HepG2 (cell line): Measurements from ENCODE around the gene KCNJ4. TPM values are rescaled to one million over a fixed set of nuclear protein-coding genes. Genes with fewer than 3 reads are reported as not detected.
"Not testable (repeated sequence)": the region's sequence is repeated elsewhere in the genome, so short reads cannot be mapped to it uniquely, and the experiment has no call there.

Source experiments
- ATAC-seq: fragments of 200-7000 bp; cut with Tn5 transposase; 3 replicates; pipeline ENCODE4 v1.9.1; 2020; ENCODE audit warnings: mild to moderate bottlenecking, moderate library complexity
- BruUV-seq: library from RNA; stranded (reverse); fragments of 400-500 nt; replicated peaks from 2 replicates; lab custom pipeline; 2021; lab: Mats Ljungman, UMichigan
- CTCF ChIA-PET: fragments of 300-600 bp; formaldehyde crosslinking; extraction: SDS; loops from one replicate; lab custom pipeline; 2021; ENCODE audit warnings: low total read pairs, inconsistent platforms, low intra/inter-chr PET ratio; lab: Yijun Ruan, JAX
- POLR2A ChIA-PET: fragments of 350-600 bp; sonication (Branson Sonifier 250); formaldehyde crosslinking; loops from one replicate; lab custom pipeline; 2020; ENCODE audit warnings: antibody characterized with exemption, inconsistent platforms; lab: Yijun Ruan, JAX
- DNase-seq: peaks from one replicate; pipeline ENCODE4 v3.0.0-alpha.2; 2015; ENCODE audit warnings: low spot score
- FAIRE-seq: peaks from 3 replicates; lab custom pipeline; 2011; peaks lifted over from hg19 to GRCh38; lab: Jason Lieb, UNC
- H2AFZ ChIP-seq: one replicate; pipeline ENCODE4 v1.6.1; 2011; ENCODE audit warnings: low read length, inconsistent platforms
- H3K27ac ChIP-seq: fragments of 300-600 bp; 3 replicates; pipeline ENCODE4 v1.8.0; 2011; ENCODE audit warnings: mixed run types, mild to moderate bottlenecking, mixed read lengths, low read length, inconsistent platforms; ENCODE audit not compliant: insufficient read depth; ENCODE audit errors: extremely low read length
- H3K27me3 ChIP-seq, 2 experiments: fragments of 200-600 bp in 1 of 2; 2 replicates in 1 of 2; 3 replicates in 1 of 2; pipeline versions ENCODE4 v1.6.0 to v1.8.0; 2011; ENCODE audit warnings: low read length in 2 of 2, mild to moderate bottlenecking in 2 of 2, moderate library complexity in 2 of 2, inconsistent platforms in 1 of 2; ENCODE audit not compliant: insufficient read depth in 2 of 2, control insufficient read depth in 1 of 2
- H3K36me3 ChIP-seq, 2 experiments: fragments of 200-600 bp in 1 of 2; replicated peaks in 1 of 2; 2 replicates in 1 of 2; 3 replicates in 1 of 2; pipeline versions ENCODE4 v1.5.1 to v1.8.0; 2011; ENCODE audit warnings: low read length in 2 of 2, inconsistent platforms in 1 of 2; ENCODE audit not compliant: insufficient read depth in 2 of 2, control insufficient read depth in 1 of 2
- H3K4me1 ChIP-seq: 2 replicates; pipeline ENCODE4 v1.5.1; 2012; ENCODE audit warnings: low read length, inconsistent platforms; ENCODE audit not compliant: insufficient read depth
- H3K4me2 ChIP-seq: 2 replicates; pipeline ENCODE4 v1.6.0; 2011; ENCODE audit warnings: low read depth, low read length, inconsistent platforms
- H3K4me3 ChIP-seq, 3 experiments: fragments of 200-600 bp in 1 of 3; sonication (generic), shearing (Covaris generic) in 1 of 3; replicated peaks in 1 of 3; 2 replicates each; pipeline ENCODE4 v1.5.1; 2011 to 2016; ENCODE audit warnings: low read length in 3 of 3, inconsistent platforms in 2 of 3, low read depth in 2 of 3, mild to moderate bottlenecking in 2 of 3, control low read depth in 1 of 3, mixed read lengths in 1 of 3; ENCODE audit not compliant: insufficient read depth in 1 of 3
- H3K79me2 ChIP-seq: one replicate; pipeline ENCODE4 v1.6.1; 2011; ENCODE audit warnings: low read length, inconsistent platforms; ENCODE audit not compliant: insufficient read depth
- H3K9ac ChIP-seq: 2 replicates; pipeline ENCODE4 v1.6.0; 2011; ENCODE audit warnings: mild to moderate bottlenecking, low read depth, low read length, inconsistent platforms; ENCODE audit not compliant: insufficient read depth
- H3K9me3 ChIP-seq: 2 replicates; pipeline ENCODE4 v1.5.1; 2012; ENCODE audit warnings: mild to moderate bottlenecking, low read length
- H4K20me1 ChIP-seq: 2 replicates; pipeline ENCODE4 v1.6.0; 2011; ENCODE audit warnings: inconsistent platforms, mild to moderate bottlenecking, low read length, moderate library complexity; ENCODE audit not compliant: insufficient read depth
- WGBS: methylation state at CpG from one replicate; pipeline ENCODE4 v1.1.6; 2017; ENCODE audit warnings: low lambda C conversion rate; 5-methylcytosine and 5-hydroxymethylcytosine counted together
- in situ Hi-C: cut with HindIII; loops from 2 replicates; pipeline ENCODE4 v1.10.0; 2017; ENCODE audit warnings: low pct_unique_long_range_greater_than_20kb; ENCODE audit not compliant: extremely low pct_ligation_motif_present
- intact Hi-C: fragments of 100-400 bp; cut with micrococcal nuclease; formaldehyde crosslinking; loops from one replicate; pipeline ENCODE4 v1.10.0; 2022; ENCODE audit not compliant: unreplicated experiment
- polyA plus RNA-seq, 8 experiments: library from polyadenylated mRNA; depleted of rRNA in 3 of 8; stranded (reverse) in 7 of 8; unstranded in 1 of 8; fragments of >200 nt; fragmentation: Illumina TruSeq in 4 of 8; extraction: Trizol in 4 of 8; gene quantifications; 2 replicates each; pipeline versions ENCODE4 v1.2.1 to v1.2.3, GENCODE V29; 2011 to 2016; ENCODE audit warnings: low read depth in 4 of 8, missing spikeins in 1 of 8, mixed read lengths in 1 of 8; ENCODE audit not compliant: insufficient read depth in 1 of 8
- total RNA-seq, 5 experiments: library from RNA; depleted of rRNA; stranded (reverse); fragments of >200 nt; fragmentation: Illumina TruSeq; extraction: Trizol; gene quantifications; 2 replicates each; pipeline ENCODE4 v1.2.3, GENCODE V29; 2016; ENCODE audit warnings: low read depth in 1 of 5

The KCNJ4 gene
- total and polyA plus RNA-seq, 2 of the 13 experiments (the other 11 are each of a cell fraction or from before 2014, with no cell fraction given), result not detected

DNA sequence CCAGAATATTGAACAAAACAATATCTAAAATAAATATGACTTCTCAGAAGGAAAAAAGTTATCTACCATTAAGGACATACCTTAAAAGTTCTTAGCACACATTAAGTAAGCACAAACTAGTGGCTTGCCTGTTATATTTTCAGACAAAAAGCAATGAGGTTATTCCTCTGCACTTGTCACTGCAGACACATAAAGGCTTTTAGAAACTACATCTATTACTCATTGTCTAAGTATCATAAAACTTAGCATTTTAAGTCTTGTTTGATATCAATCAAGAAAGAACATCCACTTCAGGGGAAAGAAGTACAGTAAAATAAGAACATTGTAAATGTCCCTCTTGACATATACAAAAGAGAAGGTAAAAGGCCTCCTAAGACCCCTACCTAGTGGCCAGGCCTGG lies 59.1 kb downstream of the KCNJ4 start:
- DNase-seq, BruUV-seq, H3K27ac ChIP-seq, H3K4me2 ChIP-seq, H3K36me3 ChIP-seq, intact Hi-C loops, ATAC-seq, in situ Hi-C loops, H3K9ac ChIP-seq, H3K27me3 ChIP-seq, H3K9me3 ChIP-seq, POLR2A ChIA-PET, CTCF ChIA-PET, H4K20me1 ChIP-seq, FAIRE-seq, H2AFZ ChIP-seq: not testable (repeated sequence)
- peaks cover 24% of the 10 kb centered on the region for H3K79me2 ChIP-seq
- H3K4me1 ChIP-seq, result peaks cover 41% of the 10 kb centered on the region
- peak overlapping the region in 1 of 3 experiments; percentile 40; a peak in 2 of 6 replicates for H3K4me3 ChIP-seq

DNA sequence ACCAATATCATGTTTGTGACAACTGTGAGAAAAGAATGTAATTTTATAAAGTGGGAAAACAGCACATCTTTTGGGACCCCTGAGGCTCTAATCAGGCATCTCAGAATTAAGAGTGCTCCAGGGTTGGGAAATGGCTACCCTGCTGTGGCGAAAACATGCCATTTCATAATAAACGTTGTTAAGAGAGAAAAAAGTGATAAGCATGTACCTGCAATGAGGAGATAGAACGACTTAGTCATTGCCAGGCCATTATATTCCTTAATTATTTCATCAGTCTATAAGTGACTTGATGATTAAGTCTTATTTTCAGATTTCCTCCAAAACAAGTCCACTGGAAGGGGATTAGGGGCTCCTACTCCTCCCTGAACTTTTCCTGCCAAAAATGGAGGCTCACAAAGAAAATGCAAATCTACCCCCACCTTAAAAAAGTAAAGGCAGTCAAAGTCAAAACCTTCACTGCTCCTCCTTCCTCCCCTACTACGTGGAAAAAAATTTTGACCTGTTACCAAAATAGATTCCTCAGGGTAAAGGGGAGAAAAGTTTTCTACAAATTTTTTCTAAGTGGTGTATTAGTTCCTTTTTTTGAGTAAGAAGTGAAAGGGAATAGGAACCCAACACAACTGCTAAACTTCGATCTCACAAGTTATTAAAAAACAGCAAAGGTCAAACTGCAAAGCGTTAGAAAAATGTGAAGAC lies 59.9 kb downstream of the KCNJ4 start:
- H4K20me1 ChIP-seq, H2AFZ ChIP-seq, H3K27ac ChIP-seq, BruUV-seq, H3K9ac ChIP-seq, H3K4me2 ChIP-seq, H3K27me3 ChIP-seq, POLR2A ChIA-PET, H3K9me3 ChIP-seq, DNase-seq, H3K36me3 ChIP-seq, intact Hi-C loops, in situ Hi-C loops, H3K4me3 ChIP-seq, CTCF ChIA-PET, ATAC-seq: not testable (repeated sequence)
- H3K79me2 ChIP-seq, result peaks cover 27% of the 10 kb centered on the region
- peaks cover 32% of the 10 kb centered on the region for H3K4me1 ChIP-seq
- peak; percentile 21 for FAIRE-seq
- 75% methylated on average over 6 of the region's 6 CpGs for WGBS

DNA sequence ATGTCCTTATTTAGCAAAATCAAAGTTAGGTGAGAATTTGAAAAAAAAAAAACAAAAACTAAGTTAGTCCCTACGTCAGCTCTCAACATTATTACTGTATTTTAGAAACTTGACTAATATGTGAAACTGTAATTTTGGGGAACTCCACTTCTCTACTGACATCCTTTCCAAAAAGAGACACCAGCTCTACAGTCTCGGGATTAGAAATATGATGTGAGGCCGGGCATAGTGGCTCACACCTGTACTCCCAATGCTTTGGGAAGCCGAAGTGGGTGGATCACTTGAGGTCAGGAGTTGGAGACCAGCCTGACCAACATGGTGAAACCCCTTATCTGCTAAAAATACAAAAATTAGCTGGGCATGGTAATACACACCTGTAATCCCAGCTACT lies 65.6 kb downstream of the KCNJ4 start:
- FAIRE-seq, result not testable (repeated sequence)

More for the DNA sequence above, 65.6 kb downstream of the KCNJ4 start:
- H3K9ac ChIP-seq, H3K27ac ChIP-seq, H2AFZ ChIP-seq, POLR2A ChIA-PET, DNase-seq, H3K9me3 ChIP-seq, BruUV-seq, in situ Hi-C loops, CTCF ChIA-PET, H3K4me3 ChIP-seq, intact Hi-C loops, ATAC-seq, H3K36me3 ChIP-seq, H4K20me1 ChIP-seq, H3K27me3 ChIP-seq, H3K4me2 ChIP-seq: not testable (repeated sequence)
- H3K4me1 ChIP-seq, result peaks cover 13% of the 10 kb centered on the region; the same call in 1 of the 2 replicates
- WGBS, result 99% methylated on average over 4 of the region's 4 CpGs
- peaks cover 16% of the 10 kb centered on the region for H3K79me2 ChIP-seq
